K562 (cell line): ENCODE results near the gene GPR15LG. TPM values are rescaled to one million over a fixed set of nuclear protein-coding genes. Genes with fewer than 3 reads are reported as not detected.

Source experiments
- ATAC-seq: fragments of 200-7000 bp; cut with Tn5 transposase; 3 replicates; pipeline ENCODE4 v1.9.1; 2020; ENCODE audit warnings: moderate library complexity
- BruUV-seq: library from RNA; stranded (reverse); fragments of 400-500 nt; replicated peaks from 2 replicates; lab custom pipeline; 2021; lab: Mats Ljungman, UMichigan
- CTCF ChIA-PET: fragments of 300-600 bp; formaldehyde crosslinking; extraction: SDS; loops from one replicate; lab custom pipeline; 2021; ENCODE audit warnings: low intra/inter-chr PET ratio; lab: Yijun Ruan, JAX
- POLR2A ChIA-PET: fragments of 300-600, 350-650 bp; sonication (Branson Sonifier 250); formaldehyde crosslinking; extraction: SDS; loops from one replicate; lab custom pipeline; 2021; ENCODE audit warnings: antibody characterized with exemption, inconsistent platforms; lab: Yijun Ruan, JAX
- DNase-seq, 4 experiments: peaks; one replicate each; pipeline versions ENCODE4 v3.0.0 to v3.0.0-alpha.2; 2011 to 2018; ENCODE audit warnings: low spot score in 3 of 4, mixed read lengths in 3 of 4; ENCODE audit errors: extremely low read depth in 1 of 4
- FAIRE-seq: peaks from 2 replicates; lab custom pipeline; 2011; peaks lifted over from hg19 to GRCh38; lab: Jason Lieb, UNC
- H2AFZ ChIP-seq: 2 replicates; pipeline ENCODE4 v1.6.0; 2011; ENCODE audit warnings: low read depth, low read length, control low read depth, inconsistent platforms
- H3K27ac ChIP-seq: fragments of 200-600 bp; 3 replicates; pipeline ENCODE4 v1.8.0; 2011; ENCODE audit warnings: low read depth, mild to moderate bottlenecking, control low read depth, inconsistent platforms, low read length, moderate library complexity, mixed read lengths; ENCODE audit errors: extremely low read depth
- H3K27me3 ChIP-seq, 2 experiments: fragments of 300-600 bp in 1 of 2; 2 replicates in 1 of 2; 3 replicates in 1 of 2; pipeline versions ENCODE4 v1.6.0 to v1.8.0; 2011; ENCODE audit warnings: inconsistent platforms in 2 of 2, low read length in 2 of 2, mild to moderate bottlenecking in 1 of 2, mixed read lengths in 1 of 2, moderate library complexity in 1 of 2; ENCODE audit not compliant: control insufficient read depth in 2 of 2, insufficient read depth in 2 of 2
- H3K36me3 ChIP-seq: fragments of 300-600 bp; 3 replicates; pipeline ENCODE4 v1.8.0; 2011; ENCODE audit warnings: mild to moderate bottlenecking, low read length, inconsistent platforms; ENCODE audit not compliant: control insufficient read depth, insufficient read depth
- H3K4me1 ChIP-seq, 2 experiments: fragments of 200-600 bp in 1 of 2; replicated peaks in 1 of 2; 2 replicates in 1 of 2; 3 replicates in 1 of 2; pipeline versions ENCODE4 v1.5.1 to v1.8.0; 2011; ENCODE audit warnings: inconsistent platforms in 2 of 2, low read length in 2 of 2, mild to moderate bottlenecking in 1 of 2, mixed read lengths in 1 of 2, moderate library complexity in 1 of 2; ENCODE audit not compliant: control insufficient read depth in 2 of 2, insufficient read depth in 2 of 2
- H3K4me2 ChIP-seq: 2 replicates; pipeline ENCODE4 v1.6.1; 2011; ENCODE audit warnings: low read length, control low read depth, inconsistent platforms, mixed read lengths; ENCODE audit not compliant: insufficient read depth
- H3K4me3 ChIP-seq: fragments of 200-600 bp; sonication (generic), shearing (Covaris generic); 2 replicates; pipeline ENCODE4 v1.5.1; 2016; ENCODE audit warnings: control low read depth, inconsistent platforms
- H3K79me2 ChIP-seq: fragments of 200-600 bp; 3 replicates; pipeline ENCODE4 v1.8.0; 2011; ENCODE audit warnings: low read length, inconsistent platforms; ENCODE audit not compliant: control insufficient read depth, insufficient read depth
- H3K9ac ChIP-seq, 2 experiments: 2 replicates each; pipeline versions ENCODE4 v1.6.0 to v1.6.1; 2011; ENCODE audit warnings: low read depth in 2 of 2, low read length in 2 of 2, control low read depth in 1 of 2, inconsistent platforms in 1 of 2, mild to moderate bottlenecking in 1 of 2, mixed read lengths in 1 of 2; ENCODE audit not compliant: insufficient read depth in 1 of 2
- H3K9me1 ChIP-seq: one replicate; pipeline ENCODE4 v1.6.0; 2011; ENCODE audit warnings: inconsistent platforms, mild to moderate bottlenecking, low read length, moderate library complexity; ENCODE audit not compliant: control insufficient read depth, insufficient read depth
- H3K9me3 ChIP-seq: replicated peaks from 2 replicates; pipeline ENCODE4 v1.5.1; 2011; ENCODE audit warnings: low read depth, low read length, inconsistent platforms; ENCODE audit not compliant: control insufficient read depth, insufficient read depth
- H4K20me1 ChIP-seq: replicated peaks from 2 replicates; pipeline ENCODE4 v1.6.1; 2011; ENCODE audit warnings: low read length, inconsistent platforms, mixed read lengths; ENCODE audit not compliant: control insufficient read depth, insufficient read depth
- CHD4 ChIP-seq: fragments of 200-600 bp; sonication (generic); IDR thresholded peaks from 3 replicates; pipeline ENCODE4 v1.6.1; 2012; ENCODE audit warnings: low read depth, mild to moderate bottlenecking, mixed read lengths, low read length, inconsistent platforms; ENCODE audit not compliant: insufficient read depth, insufficient replicate concordance, poor library complexity, severe bottlenecking
- E2F3 ChIP-seq: fragments of 250-450 bp; sonication (Bioruptor Pico); IDR thresholded peaks from 2 replicates; pipeline ENCODE4 v1.4.0; 2020; ENCODE audit warnings: mild to moderate bottlenecking
- HDGF ChIP-seq: fragments of 450-650 bp; IDR thresholded peaks from 2 replicates; pipeline ENCODE4 v1.6.1; 2016
- PKNOX1 ChIP-seq: fragments of 450-650 bp; IDR thresholded peaks from 2 replicates; pipeline ENCODE4 v1.6.1; 2016
- POLR2A ChIP-seq: fragments of 450-650 bp; conservative IDR thresholded peaks from 2 replicates; pipeline ENCODE4 v1.6.1; 2016
- POU5F1 ChIP-seq: fragments of 150-350 bp; IDR thresholded peaks from 2 replicates; pipeline ENCODE4 v1.6.1; 2014; ENCODE audit warnings: borderline replicate concordance, low read length, low read depth, mild to moderate bottlenecking; ENCODE audit not compliant: partially characterized antibody
- SPI1 ChIP-seq: IDR thresholded peaks from 2 replicates; pipeline ENCODE4 v1.6.1; 2011; ENCODE audit warnings: low read depth, low read length, control low read depth, borderline replicate concordance
- TAF15 ChIP-seq: fragments of 200-400 bp; formaldehyde crosslinking; IDR thresholded peaks from 2 replicates; pipeline ENCODE4 v1.6.1; 2017; ENCODE audit warnings: mild to moderate bottlenecking, low read depth, low read length, moderate library complexity
- ZBTB34 ChIP-seq: fragments of 250-450 bp; sonication (Bioruptor Pico); IDR thresholded peaks from 2 replicates; pipeline ENCODE4 v1.8.0; 2021; ENCODE audit warnings: mild to moderate bottlenecking, moderate library complexity
- ZNF184 ChIP-seq: sonication (generic); formaldehyde crosslinking; IDR thresholded peaks from 2 replicates; pipeline ENCODE4 v1.5.0; 2020; ENCODE audit warnings: missing genetic modification reagents
- WGBS: fragments of 100-300 bp; shearing (Covaris generic); methylation state at CpG from one replicate; pipeline ENCODE4 v1.1.6; 2016; ENCODE audit warnings: low coverage, mixed read lengths; ENCODE audit not compliant: insufficient coverage; ENCODE audit errors: missing lambda C conversion rate; 5-methylcytosine and 5-hydroxymethylcytosine counted together
- in situ Hi-C: fragments of 300-500 bp; cut with MboI; formaldehyde crosslinking; loops from 4 replicates; pipeline ENCODE4 v1.15.0; 2018; ENCODE audit warnings: inconsistent platforms, mixed read lengths
- intact Hi-C: fragments of 100-400 bp; cut with micrococcal nuclease; formaldehyde crosslinking; loops from 2 replicates; pipeline ENCODE4 v1.14.2; 2022
- polyA plus RNA-seq, 8 experiments: library from polyadenylated mRNA; depleted of rRNA in 4 of 8; stranded (reverse) in 5 of 8; unstranded in 3 of 8; fragments of >200 nt; fragmentation: Nextera tagmentation in 2 of 8; fragmentation: Illumina TruSeq in 1 of 8; extraction: Ambion mirVana in 2 of 8; extraction: Trizol in 1 of 8; gene quantifications; 2 replicates each; pipeline versions ENCODE4 v1.2.1 to v1.2.3, GENCODE V29; 2011 to 2014; ENCODE audit warnings: inconsistent platforms in 1 of 8, missing spikeins in 1 of 8
- total RNA-seq, 7 experiments: library from RNA; depleted of rRNA in 6 of 7; stranded (reverse); fragments of >200 nt in 6 of 7; fragmentation: Illumina TruSeq in 2 of 7; extraction: Trizol in 2 of 7; gene quantifications; 2 replicates each; pipeline versions ENCODE4 v1.2.1 to v1.2.3, GENCODE V29; 2011 to 2021; ENCODE audit warnings: low replicate concordance in 1 of 7
- TF ChIP-seq, protein P1 (sequence below), 2 experiments: IDR thresholded peaks; 2 replicates each; pipeline ENCODE4 v1.6.1; 2011; ENCODE audit warnings: borderline replicate concordance in 1 of 2, control low read depth in 1 of 2, low read depth in 1 of 2, low read length in 1 of 2, mild to moderate bottlenecking in 1 of 2, mixed read lengths in 1 of 2, moderate library complexity in 1 of 2; ENCODE audit not compliant: insufficient read depth in 1 of 2, insufficient read length in 1 of 2, poor library complexity in 1 of 2, severe bottlenecking in 1 of 2; ENCODE audit errors: extremely low read depth in 1 of 2
- TF ChIP-seq, protein P2 (sequence below): fragments of 450-650 bp; formaldehyde crosslinking; IDR thresholded peaks from 2 replicates; pipeline ENCODE4 v1.4.0; 2022; ENCODE audit warnings: missing genetic modification characterization
- TF ChIP-seq, protein P3 (sequence below), 3 experiments: fragments of 200-800 bp in 1 of 3; sonication (Bioruptor generic) in 1 of 3; sonication (generic) in 1 of 3; formaldehyde crosslinking in 1 of 3; IDR thresholded peaks; 2 replicates each; pipeline versions ENCODE4 v1.6.1 to v1.8.0; 2016 to 2022; ENCODE audit warnings: mild to moderate bottlenecking in 2 of 3, missing compliant biosample characterization in 2 of 3, missing genetic modification characterization in 2 of 3, missing genetic modification reagents in 1 of 3

Gene GPR15LG
- total and polyA plus RNA-seq, 9 of the 15 experiments (the other 6 are each of a cell fraction or from before 2014, with no cell fraction given), result 0.51 TPM; not detected in 8

- Histone ChIP-seq H3K36me3 (no peaks in the 10 kb centered on the region), H3K4me2 (no peak overlapping the region), H4K20me1 (no peaks in the 10 kb centered on the region; the same call in 1 of the 2 replicates), H3K9me1 (no peaks in the 10 kb centered on the region), H3K79me2 (no peaks in the 10 kb centered on the region), H3K27ac (no peak overlapping the region), H2AFZ (no peak overlapping the region), H3K9ac (no peak overlapping the region), H3K4me1 (no peaks in the 10 kb centered on the region; a peak in 1 of 5 replicates), H3K27me3 (peaks cover 20 to 27% of the 10 kb centered on the region in 2 experiments; a peak in 4 of 5 replicates), H3K9me3 (no peaks in the 10 kb centered on the region), H3K4me3 (no peak overlapping the region)
- no TSS peak for BruUV-seq
- intact Hi-C loops, result no loop called here
- WGBS, result 0% methylated on average over 3 of the region's 3 CpGs
- no peak for DNase-seq
- ATAC-seq, result no peak
- CTCF ChIA-PET, result no interaction called here
- in situ Hi-C loops, result no loop called here
- POLR2A ChIA-PET, result no interaction called here
- FAIRE-seq, result peak; percentile 86
- TF ChIP-seq PKNOX1 (no peak), POU5F1 (no peak), E2F3 (no peak), SPI1 (no peak), CHD4 (peak; percentile 12), ZNF184 (no peak), HDGF (0 out of 2 replicates have a peak, but pooled peaks have one; percentile 47), ZBTB34 (no peak), POLR2A (no peak), TAF15 (no peak)
- TF ChIP-seq, protein P1, sequence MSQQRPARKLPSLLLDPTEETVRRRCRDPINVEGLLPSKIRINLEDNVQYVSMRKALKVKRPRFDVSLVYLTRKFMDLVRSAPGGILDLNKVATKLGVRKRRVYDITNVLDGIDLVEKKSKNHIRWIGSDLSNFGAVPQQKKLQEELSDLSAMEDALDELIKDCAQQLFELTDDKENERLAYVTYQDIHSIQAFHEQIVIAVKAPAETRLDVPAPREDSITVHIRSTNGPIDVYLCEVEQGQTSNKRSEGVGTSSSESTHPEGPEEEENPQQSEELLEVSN (IDR thresholded peaks at IDR 0.05; ENCODE audit: borderline replicate concordance in 1 of 2, extremely low read depth in 1 of 2, insufficient read depth in 1 of 2, insufficient read length in 1 of 2, low read depth in 1 of 2, low read length in 1 of 2, poor library complexity in 1 of 2, severe bottlenecking in 1 of 2), result no peak
- TF ChIP-seq, protein P2, sequence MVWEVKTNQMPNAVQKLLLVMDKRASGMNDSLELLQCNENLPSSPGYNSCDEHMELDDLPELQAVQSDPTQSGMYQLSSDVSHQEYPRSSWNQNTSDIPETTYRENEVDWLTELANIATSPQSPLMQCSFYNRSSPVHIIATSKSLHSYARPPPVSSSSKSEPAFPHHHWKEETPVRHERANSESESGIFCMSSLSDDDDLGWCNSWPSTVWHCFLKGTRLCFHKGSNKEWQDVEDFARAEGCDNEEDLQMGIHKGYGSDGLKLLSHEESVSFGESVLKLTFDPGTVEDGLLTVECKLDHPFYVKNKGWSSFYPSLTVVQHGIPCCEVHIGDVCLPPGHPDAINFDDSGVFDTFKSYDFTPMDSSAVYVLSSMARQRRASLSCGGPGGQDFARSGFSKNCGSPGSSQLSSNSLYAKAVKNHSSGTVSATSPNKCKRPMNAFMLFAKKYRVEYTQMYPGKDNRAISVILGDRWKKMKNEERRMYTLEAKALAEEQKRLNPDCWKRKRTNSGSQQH (CRISPR knock-in tag), result 0 out of 2 replicates have a peak, but pooled peaks have one; percentile 64
- TF ChIP-seq, protein P3, sequence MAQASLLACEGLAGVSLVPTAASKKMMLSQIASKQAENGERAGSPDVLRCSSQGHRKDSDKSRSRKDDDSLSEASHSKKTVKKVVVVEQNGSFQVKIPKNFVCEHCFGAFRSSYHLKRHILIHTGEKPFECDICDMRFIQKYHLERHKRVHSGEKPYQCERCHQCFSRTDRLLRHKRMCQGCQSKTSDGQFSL (CRISPR knock-in tag; IDR thresholded peaks at IDR 0.05), result no peak
- TF ChIP-seq, protein P3 (tag; IDR thresholded peaks at IDR 0.05), result no peak
Observed at GRCh38 chr10:84178160-84178609, 4.6 kb downstream of the GPR15LG start.
